NT2/D1 (cell line): ENCODE results near the gene FN1.

Experiments used
- SUZ12 ChIP-seq: IDR thresholded peaks from 2 replicates; pipeline ENCODE4 v1.6.1; 2011; ENCODE audit not compliant: insufficient read length, insufficient read depth; ENCODE audit errors: extremely low read depth
- YY1 ChIP-seq: IDR thresholded peaks from 2 replicates; pipeline ENCODE4 v1.6.1; 2011; ENCODE audit not compliant: insufficient read length, insufficient read depth

DNA sequence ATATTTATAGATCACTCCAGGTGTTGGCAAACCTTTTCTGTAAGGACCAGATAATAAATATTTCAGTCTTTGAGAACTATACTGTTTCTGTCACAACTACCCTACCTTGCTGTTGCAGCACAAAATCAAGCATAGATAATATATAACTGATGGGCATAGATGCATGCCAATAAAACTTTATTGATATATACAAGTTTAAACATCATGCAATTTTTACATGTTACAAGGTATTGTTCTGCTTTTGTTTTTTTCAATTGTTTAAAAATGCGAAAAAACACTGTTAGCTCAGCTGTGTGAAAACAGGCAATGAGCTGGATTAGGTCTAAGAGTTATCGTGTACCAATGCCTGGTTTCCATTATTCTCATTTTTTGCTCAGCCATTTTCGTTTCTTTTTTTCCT, 47.6 kb upstream of the FN1 start:
- TF ChIP-seq YY1 (no peak), SUZ12 (no peak)
